Raji (cell line): ENCODE results near the gene GORASP1.

Experiments used
- POLR2A ChIP-seq: IDR thresholded peaks from 2 replicates; pipeline ENCODE4 v1.6.1; 2011; ENCODE audit warnings: low read depth, low read length, control low read depth; ENCODE audit not compliant: insufficient read depth

GORASP1 gene

GRCh38 chr3:39144748-39145380, 37.4 kb upstream of the GORASP1 start:
- TF ChIP-seq POLR2A: no peak

GRCh38 chr3:39144095-39144747, 36.8 kb upstream of the GORASP1 start:
- no peak for TF ChIP-seq POLR2A

GRCh38 chr3:39143051-39143885, 35.8 kb upstream of the GORASP1 start:
- TF ChIP-seq POLR2A: no peak

GRCh38 chr3:39142067-39142466, 34.6 kb upstream of the GORASP1 start:
- no peak for TF ChIP-seq POLR2A

- TF ChIP-seq POLR2A: no peak
Observed at GRCh38 chr3:39141171-39141995, 34.0 kb upstream of the GORASP1 start.

- no peak for TF ChIP-seq POLR2A
Observed at GRCh38 chr3:39140341-39140971, 33.0 kb upstream of the GORASP1 start.

- TF ChIP-seq POLR2A: no peak
Observed at GRCh38 chr3:39139442-39139841, 32.0 kb upstream of the GORASP1 start.

- no peak for TF ChIP-seq POLR2A
Observed at GRCh38 chr3:39138804-39139415, 31.5 kb upstream of the GORASP1 start.

GRCh38 chr3:39137991-39138803, 30.8 kb upstream of the GORASP1 start:
- no peak for TF ChIP-seq POLR2A

GRCh38 chr3:39137435-39137936, 30.1 kb upstream of the GORASP1 start:
- no peak for TF ChIP-seq POLR2A

- TF ChIP-seq POLR2A: no peak
Observed at GRCh38 chr3:39136533-39137434, 29.4 kb upstream of the GORASP1 start.

- TF ChIP-seq POLR2A: no peak
Observed at GRCh38 chr3:39135170-39135805, 27.9 kb upstream of the GORASP1 start.

- no peak for TF ChIP-seq POLR2A
Observed at GRCh38 chr3:39134305-39134704, 26.9 kb upstream of the GORASP1 start.
